Epidermal melanocyte (primary cell): ENCODE measurements around the gene SCLT1.

ENCODE experiments used
- DNase-seq: peaks from one replicate; pipeline ENCODE4 v3.0.0; 2011; ENCODE audit warnings: low spot score; ENCODE audit not compliant: insufficient read length

Gene SCLT1

DNA sequence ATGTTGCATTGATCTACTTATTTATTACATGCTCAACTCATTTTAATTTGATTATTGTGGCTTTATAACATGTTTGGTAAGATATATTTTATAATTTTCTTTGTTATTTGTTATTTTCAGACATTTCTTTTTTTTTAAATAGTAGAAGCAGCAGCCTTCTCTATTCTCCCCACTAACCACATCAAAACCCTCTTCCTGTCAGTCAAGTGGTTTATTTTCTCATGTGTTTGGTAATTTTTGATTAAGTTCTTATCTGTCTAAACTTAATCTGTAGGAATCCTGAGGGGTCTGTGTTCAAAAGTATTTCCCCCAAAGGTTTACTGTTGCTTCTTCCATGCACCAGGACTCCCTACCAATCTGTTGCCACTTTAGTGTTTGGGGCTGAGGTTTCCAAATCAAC, 131.9 kb downstream of the SCLT1 start:
- DNase-seq = no peak

DNA sequence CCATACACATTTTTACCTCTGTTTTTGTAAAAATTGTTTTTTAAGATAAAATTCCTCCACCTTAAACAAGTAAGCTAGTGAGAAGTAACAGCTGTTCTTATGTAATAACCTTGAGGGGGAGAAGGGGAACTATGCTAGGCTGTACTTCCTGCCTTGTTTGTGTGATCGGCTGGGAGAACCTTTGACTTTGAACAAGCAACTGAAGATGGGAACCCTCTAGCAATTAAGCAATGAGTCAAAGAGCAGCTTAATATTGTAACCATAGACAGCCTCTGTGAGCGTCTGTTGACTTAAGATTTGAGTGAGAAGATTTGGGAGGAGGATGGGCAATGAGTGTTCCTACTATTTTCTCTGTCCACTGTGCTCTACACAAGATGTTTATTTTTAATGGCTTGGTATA, 135.1 kb downstream of the SCLT1 start:
- no peak for DNase-seq

DNA sequence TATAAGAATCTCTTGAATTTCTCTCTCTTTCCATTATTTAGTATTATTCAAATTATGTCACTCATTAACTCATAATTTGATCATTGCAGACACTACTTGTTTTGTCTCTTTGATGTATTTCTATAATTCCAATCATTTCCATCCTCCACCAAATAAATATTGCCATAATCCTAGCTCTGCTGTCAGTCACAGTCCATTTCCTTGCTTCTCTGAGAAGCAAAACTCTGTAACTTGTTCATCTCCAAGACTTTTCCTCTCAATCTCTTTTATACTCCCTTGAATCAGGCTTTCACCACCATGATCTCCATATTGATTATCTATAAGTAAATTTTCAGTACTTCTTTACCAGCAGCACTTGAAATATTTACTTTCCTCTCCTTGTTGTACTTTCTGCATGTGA, 135.9 kb downstream of the SCLT1 start:
- DNase-seq = no peak

DNA sequence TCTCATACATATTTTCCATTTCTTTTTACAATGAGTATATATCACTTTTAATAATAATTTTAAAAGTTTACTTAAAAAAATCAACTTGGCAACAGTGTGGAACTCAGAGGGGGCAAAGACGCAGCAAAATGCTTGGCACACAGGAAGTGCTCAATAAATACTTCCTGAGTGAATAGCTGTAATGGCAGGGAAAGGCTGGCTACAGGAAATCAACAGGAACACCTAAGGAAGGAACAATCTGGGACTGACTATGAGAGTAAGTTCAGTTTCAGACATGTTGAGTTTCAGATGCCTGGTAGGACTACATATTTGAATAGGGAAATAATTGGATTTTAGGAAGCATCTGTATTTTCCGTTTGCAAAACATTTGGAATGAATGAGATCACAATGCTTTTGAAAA, 137.6 kb downstream of the SCLT1 start:
- no peak for DNase-seq

DNA sequence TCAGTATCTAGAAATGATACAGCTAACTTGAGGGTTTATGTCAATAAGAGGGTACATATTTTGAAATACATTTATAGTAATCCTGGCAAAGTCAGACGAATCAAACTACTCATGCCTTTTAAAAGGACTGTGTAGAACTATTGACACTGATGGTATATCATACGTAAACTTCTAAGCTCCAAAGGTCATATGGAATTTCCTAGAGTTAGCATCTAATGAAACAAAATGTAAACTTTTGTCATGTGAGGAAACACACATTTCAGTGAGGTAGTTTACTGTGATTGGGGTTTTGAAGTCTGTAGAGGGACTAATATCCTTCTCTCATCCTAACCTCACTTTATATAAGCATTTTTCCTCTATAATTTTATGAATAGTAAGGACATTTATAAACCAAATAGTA, 138.4 kb downstream of the SCLT1 start:
- no peak for DNase-seq

DNA sequence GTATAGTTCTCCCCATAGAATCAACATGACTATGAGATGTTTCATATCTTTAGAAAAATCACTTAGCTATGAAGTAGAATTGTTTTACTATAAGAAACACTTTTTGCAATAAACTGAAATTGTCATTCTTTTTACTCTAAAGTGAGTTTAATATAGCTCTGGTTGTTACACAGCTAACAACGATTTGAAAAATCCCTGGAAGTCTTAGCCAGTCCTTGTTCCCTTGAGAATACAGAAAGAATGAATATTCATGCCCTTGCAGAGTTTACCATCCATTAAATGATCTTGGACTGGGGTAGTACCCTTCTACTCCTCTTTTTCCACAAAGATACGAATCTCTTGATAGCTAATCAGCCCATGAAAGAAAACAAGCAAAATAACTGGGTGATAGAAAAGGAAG, 142.0 kb downstream of the SCLT1 start:
- no peak for DNase-seq

DNA sequence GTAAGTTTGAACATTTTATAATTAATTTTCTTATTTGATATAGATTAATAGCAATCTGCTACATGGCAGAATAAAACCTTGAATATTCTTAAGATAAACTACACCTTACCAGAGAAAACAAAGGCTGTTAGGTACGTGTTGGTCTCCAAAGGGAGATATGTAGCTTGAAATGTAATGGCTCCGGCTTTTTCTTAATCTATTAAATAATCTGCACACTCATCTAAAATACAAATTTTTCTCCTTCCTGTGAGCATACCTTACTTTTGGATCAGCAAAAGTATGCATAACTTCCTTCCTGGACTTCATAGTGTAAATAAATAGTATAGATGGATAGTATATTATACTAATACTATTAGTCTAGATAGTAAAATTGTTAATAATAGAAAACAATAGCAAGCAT, 142.5 kb downstream of the SCLT1 start:
- no peak for DNase-seq

DNA sequence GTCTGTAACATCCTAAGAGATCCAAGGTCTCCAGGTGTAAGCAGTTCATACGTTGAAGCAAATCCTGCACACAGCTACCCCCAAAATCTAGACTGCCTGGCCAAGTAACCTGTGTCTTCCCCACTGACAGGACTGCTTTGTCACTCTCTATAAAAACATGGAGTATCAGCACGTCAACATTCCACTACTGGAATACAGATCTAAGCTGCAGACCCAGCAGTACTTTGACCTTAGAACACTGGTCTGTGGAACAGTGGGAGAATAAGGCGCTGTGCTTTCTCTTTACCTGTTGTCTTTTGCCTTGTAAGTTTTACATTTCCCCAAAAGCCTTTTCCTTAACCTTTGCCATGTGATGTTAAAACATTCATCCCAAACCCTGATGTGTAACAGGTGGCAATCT, 146.4 kb downstream of the SCLT1 start:
- DNase-seq = no peak

DNA sequence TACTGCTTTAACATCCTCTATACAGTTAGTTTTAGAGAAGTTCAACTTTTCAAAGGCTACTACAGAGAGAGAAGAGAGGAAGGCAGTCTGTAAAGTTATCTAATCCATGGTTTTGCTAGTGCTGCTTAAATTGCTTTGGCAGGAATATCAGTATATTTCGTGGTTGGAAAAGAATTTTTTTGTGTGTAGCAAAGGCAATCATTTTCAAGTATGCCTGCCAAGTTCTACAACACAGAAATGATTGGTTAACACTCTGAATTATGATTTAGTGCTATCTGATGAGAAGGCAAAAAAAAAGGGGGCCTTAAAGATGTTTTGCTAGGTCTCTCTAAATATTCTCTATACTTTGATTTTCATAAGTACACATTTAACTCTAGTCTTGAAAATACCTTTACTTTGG, 150.7 kb downstream of the SCLT1 start:
- DNase-seq = no peak

DNA sequence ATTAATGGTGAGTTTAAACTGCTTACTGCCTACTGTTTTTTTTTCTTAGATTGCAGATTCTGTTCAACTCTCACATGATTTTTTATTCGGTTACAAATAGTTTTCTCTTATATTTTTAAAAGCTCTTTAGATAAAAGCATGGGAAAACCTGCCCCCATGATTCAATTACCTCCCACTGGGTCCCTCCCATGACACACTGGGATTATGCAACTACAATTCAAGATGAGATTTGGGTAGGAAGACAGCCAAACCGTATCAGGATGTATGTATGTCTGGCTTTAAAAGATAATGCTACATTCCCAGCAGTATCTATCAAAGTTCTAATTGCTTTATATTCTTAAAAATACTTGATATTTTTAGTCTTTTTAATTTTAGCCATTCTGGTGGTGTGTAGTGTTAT, 152.4 kb downstream of the SCLT1 start:
- DNase-seq = no peak

DNA sequence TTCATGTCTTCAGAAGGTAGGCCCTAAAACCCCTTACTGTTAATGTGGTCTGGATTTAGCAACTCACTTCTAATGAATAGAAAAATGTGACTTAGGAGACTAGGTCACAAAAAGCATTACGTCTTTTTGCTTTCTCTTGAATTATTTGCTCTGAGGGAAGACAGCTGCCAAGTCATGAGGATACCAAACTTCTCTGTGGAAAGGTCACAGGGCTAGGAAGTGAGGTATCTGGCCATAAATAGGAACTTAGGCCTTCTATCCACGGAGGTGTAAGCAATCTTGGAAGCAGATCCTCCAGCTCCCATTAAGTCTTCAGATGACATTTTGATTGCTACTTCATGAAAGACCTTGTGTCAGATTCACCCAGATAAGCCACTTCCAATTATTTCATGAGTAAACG, 163.3 kb downstream of the SCLT1 start:
- no peak for DNase-seq

DNA sequence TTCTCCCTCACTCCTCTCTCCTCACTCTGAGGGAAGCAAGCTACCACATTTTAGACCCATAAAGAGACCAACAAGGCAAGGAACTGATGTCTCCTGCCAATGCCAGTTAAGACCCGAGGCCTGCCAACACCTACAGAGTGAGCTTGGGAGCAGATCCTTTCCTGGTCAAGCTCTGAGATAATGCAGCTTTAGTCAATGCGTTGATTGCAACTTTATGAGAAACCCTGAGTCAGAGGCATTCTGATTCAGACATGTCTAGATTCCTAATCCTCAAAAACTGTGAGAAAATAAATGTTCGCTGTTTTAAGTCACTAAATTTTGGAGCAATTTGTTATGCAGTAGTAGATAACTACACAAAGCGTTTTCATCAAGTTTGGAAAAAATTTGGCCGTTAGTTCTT, 168.4 kb downstream of the SCLT1 start:
- DNase-seq = no peak

DNA sequence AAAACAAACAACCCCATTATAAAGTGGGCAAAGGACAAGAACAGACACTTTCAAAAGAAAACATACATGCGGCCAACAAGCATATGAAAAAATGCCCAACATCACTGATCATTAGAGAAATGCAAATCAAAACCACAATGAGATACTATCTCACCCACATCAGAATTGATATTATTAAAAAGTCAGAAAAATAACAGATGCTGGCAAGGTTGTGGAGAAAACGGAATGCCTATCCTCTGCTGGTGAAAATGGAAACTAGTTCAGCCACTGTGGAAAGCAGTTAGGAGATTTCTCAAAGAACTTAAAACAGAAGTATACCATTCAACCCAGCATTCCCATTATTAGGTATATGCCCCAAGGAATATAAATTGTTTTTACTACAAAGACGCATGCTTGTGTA, 171.4 kb downstream of the SCLT1 start:
- DNase-seq = no peak

DNA sequence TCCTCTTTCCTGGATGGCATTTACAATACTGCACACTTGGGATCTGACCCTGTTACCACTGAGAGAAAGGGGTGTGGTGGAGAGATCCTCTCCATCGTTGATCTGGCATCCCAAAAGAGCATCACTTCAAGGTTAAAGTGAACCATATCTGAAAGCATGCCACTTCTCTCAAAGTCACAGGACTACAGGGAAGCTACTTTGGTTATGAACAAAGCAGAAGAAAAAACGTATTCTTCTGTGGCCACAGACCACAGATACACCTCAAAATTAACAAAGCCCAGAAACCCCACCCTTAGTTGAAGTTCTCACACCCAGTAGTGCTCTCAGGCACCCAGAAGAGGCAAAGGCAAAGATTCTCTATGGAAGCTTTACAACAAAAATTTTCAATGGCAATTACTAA, 175.6 kb downstream of the SCLT1 start:
- no peak for DNase-seq

DNA sequence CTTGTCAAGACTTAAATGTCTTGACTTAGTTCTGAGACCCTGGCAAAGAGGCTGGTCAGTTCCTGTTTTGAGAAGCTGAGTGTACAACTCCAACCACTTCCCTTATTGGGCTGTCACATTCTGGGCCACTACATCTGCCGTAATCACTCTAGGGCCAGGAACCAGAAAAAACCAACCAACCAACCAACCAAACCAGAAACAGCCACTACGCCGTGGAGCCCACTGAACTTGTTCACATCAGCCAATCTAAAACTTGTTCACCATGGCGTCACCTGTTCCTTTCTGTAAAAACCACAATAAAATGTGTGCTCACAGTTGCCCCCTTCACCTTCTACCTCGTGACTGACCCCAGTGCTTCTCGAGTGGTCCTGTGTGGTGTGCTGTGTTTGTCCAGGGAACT, 176.5 kb downstream of the SCLT1 start:
- no peak for DNase-seq

DNA sequence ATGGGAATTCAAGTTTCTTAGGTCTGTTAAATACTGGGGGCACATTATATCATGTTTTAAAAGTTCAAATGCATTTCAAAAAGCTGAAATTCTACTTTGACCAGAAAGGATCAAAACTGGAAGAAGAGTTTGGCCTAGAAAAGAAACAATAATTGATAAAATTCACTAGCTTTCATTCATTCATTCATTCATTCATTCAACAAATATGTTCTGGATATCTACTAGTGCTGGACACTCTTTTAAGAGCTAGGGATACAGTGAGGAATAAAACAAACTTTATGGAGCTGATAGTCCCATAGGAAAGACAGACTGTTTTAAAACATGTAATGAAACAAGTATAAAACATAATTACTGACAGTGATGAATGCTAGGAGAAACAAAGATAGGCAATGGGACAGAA, 177.8 kb downstream of the SCLT1 start:
- no peak for DNase-seq

DNA sequence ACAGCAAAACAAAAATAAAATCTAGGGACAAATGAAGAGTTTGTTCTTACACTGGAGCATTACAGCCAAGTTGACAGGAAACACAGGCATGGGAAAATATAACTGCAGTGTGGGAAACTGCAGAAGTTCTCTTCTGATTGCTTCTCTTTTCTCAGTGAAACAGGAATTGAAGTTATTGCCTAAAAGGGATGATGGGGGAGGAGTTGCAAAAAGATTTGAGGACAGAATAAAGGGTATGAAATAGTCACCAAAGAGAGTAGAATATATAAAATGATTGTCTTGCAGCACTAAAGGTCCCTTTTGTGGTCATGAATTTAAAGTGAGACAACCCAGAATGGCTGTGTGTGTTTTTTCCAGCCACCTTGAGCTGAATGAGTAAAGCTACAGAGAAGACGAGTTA, 180.1 kb downstream of the SCLT1 start:
- no peak for DNase-seq

DNA sequence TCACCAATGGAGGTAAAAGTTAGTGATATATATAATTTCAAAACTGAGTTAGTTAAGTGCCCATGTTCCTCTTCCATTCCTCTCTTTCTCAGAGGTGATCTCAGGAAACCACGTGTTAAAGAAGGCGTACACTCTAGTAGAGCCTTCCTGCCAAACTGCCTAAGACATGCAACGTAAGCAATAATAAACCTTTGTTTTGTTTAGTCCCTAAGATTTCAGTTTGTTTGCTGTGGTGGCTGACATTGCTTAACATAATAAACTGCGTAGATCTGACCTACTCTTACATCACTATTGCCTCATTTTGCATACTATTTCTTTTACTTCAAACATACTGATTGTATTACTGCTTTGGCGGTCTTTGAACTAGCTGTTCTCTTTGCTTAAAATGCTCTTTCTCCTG, 184.6 kb downstream of the SCLT1 start:
- no peak for DNase-seq

DNA sequence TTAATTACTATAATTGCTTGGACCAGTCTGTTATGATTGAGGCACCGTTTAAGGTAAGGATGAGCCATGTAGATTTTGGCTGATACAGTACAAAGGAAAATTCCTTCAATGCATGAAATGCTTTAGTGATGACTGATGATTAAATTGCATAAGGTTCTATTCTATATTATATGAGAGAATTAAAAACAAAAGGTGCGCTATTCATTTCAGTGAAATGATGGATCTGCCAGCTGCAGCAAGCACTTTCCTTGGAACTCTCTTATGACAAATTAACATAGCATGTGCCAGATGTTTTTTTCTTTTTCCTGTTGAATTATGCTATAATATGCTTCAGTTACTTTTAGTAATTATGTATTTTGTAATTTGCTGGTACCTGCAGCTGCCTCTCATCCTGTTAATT, 185.4 kb downstream of the SCLT1 start:
- DNase-seq = no peak

DNA sequence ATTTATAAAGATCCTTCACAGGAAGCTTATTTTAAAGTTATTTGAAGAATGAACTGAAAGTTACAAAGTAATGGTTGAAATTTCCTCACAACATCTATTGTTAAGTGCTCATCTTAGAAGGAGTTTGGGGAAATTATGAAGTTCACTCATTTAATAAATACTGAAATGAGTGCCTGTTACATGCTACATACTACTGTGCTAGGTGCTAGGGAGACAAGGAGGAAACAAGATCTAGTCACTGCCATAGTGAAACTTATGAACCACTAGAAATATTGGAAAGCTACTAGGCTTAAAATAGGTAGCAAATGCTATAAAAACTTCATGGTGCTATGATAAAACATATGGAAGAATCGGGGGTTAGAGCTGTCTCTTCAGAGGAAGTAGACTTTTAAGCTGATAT, 186.8 kb downstream of the SCLT1 start:
- DNase-seq = no peak

DNA sequence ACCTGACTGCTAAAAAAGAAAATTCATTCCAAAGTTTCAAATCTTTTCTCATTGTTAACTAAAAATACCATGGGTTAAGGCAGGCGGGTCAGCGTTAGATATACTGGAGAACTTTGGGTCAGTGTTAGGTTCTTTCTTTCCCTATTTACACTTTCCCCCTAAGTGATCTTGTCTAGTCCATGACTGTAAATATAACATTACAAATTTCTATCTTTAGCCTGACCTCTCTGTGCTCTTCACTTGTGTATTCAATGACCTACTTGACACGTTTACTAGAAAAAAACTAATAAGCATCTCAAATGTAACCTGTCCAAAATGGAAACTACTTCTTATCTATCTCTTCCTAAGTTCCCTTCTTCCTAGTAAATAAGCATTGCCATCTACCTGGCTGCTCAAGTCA, 188.5 kb downstream of the SCLT1 start:
- DNase-seq = no peak

DNA sequence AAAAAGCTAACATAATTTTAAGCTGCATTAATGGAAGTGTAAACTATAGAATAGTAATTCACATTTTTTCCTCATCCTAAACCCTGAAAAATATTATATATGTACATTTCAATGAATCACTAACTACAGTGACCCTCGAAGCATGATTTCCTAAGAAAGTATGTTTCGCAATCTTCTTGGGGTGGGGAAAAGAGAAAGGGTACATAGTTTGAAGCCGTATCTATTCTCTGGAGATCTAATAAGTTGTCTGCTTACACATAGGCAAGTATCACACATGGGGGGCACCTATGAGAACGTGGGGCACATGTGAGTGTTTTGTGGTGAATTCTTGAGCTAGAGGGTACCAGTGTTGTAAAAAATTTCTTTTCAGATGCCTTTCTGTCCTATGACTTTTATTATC, 212.7 kb downstream of the SCLT1 start:
- DNase-seq = no peak

DNA sequence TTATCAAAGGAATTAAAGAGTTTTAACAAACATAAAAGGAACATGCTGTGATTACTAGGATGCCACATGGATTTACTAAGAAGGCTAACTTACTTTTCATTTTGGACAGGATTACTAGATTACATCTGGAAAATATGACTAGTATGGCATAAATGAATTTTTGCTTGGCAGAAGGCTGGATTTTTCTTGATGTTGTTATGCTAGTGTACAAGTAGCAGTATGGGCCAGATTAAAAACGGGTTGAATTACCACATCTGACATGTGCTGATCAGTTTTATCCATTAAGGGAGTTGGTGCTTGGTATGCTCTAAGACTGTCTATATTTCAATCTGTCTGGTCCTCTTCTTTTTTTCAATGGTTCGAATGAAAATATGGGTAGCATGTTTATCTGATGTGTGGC, 213.4 kb downstream of the SCLT1 start:
- no peak for DNase-seq

DNA sequence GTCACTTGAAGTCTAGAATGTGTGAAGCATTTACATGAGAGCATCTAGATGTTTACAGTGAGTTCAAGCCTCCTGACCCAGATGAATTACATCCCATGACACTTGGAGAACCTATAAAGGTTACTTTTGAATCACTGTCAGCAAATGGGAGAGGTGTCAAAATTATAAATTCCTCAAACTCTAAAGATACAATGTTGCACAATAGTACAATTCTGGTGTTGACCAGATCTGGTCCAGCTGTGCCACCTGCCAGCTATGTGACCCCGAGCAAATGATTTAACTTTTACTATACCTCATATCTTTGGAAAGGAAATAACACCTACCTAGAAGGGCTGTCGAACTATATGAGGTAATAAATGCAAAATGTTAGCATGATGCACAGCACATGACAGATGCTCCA, 214.1 kb downstream of the SCLT1 start:
- DNase-seq = no peak

DNA sequence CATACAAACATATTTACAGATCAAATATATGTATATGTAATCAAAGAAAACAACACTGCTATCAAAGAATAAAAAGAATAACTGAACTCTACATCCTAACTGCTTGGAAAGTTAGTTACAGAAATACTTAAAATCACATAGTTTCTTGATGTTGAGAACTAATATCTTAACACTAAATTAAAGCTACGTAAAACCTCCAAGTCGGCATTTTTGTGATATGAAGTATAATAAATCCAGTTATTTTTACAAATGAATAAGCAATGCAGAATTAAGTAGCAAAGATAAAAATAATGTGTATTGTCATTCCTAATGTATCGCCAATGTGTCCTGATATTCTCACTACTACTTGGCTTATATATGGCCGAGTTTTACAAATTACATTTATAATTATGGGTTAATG, 215.4 kb downstream of the SCLT1 start:
- no peak for DNase-seq
